HG03432 (cell line): ENCODE results near the gene POMT2.

Experiments used
- ATAC-seq: cut with Tn5 transposase; IDR thresholded peaks from one replicate; pipeline ENCODE4 v1.9.1; 2021; ENCODE audit warnings: mild to moderate bottlenecking, moderate library complexity; ENCODE audit not compliant: unreplicated experiment

Gene POMT2

DNA sequence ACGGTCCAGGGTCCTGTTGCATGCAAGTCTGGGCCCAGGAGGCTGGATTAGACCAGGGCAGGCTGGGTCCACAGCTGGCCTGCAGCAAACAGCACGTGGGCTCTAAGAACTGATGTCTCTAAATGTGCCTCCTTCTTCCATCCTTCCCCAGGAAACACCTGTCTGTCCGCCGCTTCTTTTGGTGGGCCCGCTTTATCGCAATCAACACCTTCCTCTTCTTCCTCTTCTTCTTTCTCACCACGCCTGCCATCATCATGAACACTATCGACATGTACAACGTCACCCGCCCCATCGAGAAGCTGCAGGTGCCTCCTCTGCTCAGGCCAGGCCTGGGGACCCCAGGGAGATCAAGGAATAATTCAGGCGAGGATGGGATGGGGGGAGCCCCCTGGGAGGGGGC, 77.9 kb downstream of the POMT2 start:
- no peak for ATAC-seq

DNA sequence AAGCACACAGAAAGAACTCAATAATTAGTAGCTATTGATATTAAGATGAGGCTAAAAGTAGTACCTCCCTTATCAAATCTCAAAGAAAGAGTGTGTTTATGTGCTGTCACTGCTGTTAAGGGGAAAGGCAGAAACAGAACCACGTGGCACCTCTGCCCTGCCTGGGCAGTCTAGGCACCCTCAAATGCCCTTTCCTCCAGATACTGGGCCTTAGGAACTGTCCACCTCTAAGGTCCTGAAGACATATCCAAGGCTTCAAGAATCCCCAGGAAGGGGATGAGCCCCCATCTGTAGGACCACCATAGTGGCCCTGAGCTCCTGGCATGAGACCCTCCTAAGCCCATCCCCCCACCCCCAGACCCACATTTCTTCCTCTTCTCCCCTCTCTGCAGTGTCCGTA, 78.7 kb downstream of the POMT2 start:
- ATAC-seq, result no peak

DNA sequence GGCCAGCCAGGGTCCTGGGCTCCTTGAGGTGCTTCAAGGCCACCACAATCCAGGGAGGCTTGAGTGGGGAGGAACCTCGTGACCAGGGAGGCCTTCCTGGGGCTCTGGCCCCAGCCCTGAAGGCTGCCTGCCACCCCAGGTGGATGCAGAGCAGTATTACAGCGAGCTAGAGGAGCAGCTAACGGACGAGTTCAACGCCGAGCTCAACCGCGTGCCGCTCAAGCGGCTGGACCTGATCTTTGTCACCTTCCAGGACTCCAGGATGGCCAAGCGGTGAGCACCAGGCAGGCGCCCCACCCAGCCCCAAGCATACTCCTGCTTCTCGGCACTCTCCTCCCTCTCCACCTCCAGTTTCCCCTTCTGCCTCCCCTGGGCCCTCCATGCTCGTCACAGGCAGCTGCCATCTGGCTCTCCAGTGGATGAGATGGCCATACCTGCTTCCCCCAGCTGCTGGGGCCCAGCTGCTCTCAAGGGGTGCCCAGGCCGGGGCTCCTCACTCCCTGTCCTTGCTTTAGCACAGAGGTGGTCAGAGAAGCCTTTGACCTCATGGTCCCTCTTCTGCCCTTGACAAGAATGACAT, 80.3 kb downstream of the POMT2 start:
- no peak for ATAC-seq

DNA sequence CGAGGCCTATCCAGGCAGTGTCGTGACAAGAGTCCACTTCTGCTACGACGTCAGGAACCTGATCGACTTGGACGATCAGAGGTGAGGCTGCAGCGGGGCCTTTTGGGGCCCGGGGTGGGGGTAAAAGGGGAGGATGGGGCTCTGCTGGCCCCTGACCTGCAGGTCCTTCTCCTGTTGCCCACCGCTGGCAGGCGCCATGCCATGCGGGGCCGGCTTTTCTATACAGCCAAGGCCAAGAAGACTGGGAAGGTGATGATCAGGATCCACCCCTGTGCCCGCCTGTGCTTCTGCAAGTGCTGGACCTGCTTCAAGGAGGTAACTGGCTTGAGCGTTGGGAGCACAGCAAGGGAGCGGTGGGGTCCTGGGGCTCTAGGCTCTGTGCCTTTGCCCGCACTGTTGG, 81.3 kb downstream of the POMT2 start:
- ATAC-seq, result no peak

DNA sequence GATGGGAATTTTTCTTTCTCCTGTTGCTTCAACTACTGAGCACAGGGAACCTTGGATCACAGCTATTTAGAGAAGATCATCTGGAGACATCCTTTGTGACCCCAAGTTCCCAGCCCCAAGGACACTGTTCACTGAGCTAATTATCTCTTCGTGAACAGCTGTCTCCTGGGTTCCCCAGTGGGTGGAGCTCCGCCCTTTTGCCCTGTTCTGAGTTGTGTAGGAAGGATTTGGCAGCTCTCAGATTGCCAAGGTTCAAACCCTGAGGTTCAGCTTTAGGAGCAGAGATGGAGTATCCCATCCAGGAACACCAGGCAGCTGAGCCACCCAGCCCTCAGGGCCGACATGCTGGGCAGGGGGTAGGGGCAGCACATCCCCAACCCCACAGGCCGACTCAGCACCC, 81.7 kb downstream of the POMT2 start:
- ATAC-seq, result no peak

DNA sequence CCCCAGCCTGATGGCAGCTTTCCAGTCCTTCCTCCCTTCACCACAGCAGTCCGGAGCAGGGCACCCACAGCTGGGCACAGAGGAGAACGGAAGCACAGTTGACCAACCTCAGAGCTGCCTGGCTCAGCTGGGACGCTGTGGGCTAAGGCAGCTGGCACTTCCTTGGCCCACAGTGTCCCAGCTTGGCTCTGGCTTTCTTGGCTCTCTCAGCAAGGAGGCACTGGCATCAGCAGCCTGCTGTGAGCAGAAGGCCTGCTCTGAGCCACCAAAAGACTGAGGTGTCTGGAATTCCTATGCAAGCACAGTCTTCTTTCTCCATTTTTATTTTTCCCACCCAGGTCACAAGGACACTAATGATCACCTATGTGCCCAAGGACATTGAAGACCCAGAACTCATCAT, 82.3 kb downstream of the POMT2 start:
- ATAC-seq, result no peak

DNA sequence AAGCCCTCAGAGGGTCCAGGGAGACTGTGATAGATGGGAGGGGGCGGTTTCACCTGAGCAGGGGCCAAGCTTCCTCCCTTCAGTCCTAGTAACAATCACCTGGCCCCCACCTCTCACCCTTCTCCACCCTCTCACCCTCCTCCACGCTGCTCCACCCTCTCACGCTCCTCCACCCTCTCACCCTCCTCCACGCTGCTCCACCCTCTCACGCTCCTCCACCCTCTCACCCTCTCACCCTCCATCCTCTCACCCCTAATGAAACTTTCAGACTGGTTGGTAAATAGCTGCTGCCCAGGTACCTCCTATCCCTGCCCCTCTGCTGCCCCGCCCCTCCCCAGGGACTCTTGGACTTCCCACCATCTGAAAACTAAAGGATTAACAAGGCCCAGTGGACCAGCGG, 83.9 kb downstream of the POMT2 start:
- no peak for ATAC-seq

DNA sequence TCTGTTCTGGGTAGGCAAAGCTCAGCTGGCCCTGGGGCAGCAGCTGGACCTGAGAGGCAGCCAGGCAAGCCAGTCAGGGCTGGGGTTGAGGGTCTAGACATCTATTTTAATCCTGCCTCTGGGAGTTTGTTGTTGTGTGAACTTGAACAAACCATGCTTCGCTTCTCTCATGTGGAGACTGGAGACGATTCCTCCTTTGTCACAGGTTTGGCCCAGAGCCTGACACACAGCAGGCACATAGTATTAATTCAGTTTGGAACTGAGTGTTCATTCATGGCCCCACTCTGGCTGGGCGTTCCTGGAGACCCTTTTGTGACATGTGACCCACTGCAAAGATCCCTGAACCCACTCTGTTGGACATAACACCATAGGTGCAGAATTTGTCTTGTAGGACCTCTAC, 89.0 kb downstream of the POMT2 start:
- ATAC-seq, result no peak

DNA sequence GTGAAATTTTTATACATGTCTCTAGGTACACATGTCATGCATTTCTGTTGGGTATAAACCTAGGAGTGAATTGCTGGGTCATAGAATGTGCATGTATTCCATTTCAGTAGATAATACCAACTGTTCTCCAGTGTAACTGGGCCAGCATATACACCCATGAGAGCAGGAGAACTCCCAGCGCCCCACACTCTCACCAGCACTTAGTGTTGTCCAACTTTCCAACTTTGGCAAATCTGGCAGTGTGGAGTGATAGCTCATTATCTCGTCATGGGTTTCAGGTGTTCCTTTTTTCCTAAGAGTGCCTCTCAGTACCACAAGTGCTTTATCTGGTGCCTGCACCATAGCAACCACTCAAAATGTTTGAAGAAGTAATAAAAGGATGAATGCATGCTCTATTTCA, 89.8 kb downstream of the POMT2 start:
- no peak for ATAC-seq

DNA sequence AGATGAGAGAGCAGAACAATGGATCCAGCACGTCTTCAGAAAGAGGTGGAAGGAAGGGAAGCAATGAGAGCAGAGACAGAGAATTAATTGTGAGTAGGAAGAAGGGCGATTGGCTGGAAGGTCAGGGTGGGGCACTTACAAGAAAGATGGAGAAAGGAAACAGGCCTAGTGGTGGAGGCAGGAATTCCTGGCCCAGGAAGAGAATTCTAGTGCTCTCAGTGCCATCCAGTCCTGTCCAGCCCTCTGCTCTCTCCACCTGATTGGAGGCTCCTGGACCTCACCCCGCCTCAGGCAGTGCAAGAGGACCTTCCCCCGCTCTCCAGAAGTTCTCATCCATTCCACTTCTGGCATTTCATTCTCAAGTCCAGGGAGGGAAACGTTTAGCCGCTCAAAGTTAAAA, 92.6 kb downstream of the POMT2 start:
- ATAC-seq, result no peak

DNA sequence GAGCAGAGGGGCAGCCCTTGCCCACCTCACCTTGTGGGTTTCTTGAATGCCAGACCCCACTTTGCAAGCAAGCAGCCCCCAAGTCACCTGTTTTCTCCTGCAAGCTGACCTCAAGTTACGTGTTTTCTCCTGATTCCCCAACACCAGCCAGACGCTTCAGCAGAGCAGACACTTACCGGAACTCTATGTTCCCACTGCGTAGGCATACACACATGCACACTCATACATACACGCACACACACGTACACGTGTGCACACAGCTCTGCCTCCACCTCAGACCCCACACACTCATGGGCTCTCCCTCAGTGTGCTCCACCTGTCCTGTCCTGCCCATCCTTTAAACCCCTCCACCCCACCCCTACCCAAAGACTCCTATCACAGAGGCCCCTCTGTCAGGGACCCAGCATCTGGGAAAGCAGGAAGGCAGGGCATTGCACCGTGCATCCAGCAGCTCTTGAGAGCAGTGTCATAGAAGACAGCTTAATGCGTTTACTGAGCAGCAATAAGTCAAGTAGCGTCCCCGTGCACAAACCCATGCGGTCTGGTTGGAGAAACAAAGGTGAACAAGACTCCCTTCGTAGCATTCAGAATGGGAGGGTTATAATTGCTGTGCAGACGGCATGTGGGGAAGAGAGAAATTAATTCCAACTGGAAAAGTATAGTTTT, 94.7 kb downstream of the POMT2 start:
- no peak for ATAC-seq

DNA sequence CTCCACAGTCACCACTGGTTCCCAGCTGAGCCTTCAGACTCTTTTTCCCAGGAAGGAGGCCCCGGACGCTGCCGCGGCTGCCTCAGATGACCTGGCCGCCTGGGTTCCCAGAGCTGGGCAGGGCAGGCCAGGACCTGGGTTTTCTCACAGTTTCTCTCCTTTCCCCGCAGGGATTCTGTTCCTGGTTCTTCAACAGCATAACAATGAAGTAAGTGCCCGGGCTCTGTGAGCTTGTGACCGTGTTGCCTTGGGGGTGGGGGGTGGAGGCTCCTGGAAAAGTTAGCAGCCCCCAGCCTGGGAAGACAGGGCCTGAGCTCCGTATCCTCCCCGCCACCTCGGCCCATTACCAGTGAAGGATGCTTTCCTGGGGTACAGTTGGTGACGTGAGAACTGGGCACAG, 95.4 kb downstream of the POMT2 start:
- no peak for ATAC-seq
